ENCODE results near the gene IFITM10. TPM values are rescaled to one million over a fixed set of nuclear protein-coding genes. Genes with fewer than 3 reads are reported as not detected.

Gene IFITM10
- total RNA-seq, 1 experiment from 2014 or later, result 18.0 TPM

GRCh38 chr11:1763336-1763795 lies 13.0 kb upstream of the IFITM10 start:
- ChIA-PET POLR2A (no interaction called here), CTCF (interaction anchor here (0.9 kb wide), 1 partner anchor 70 kb away, joined by 3 read pairs; no protein-coding TSS in a partner anchor)
- no peaks in the 10 kb centered on the region for H3K27me3 ChIP-seq (ENCODE audit: control insufficient read depth, insufficient read depth, low read length)
- ATAC-seq (peak; percentile 32), DNase-seq (ENCODE audit: low read depth, low spot score) (no peak)
- peak overlapping the region; percentile 94 for H3K27ac ChIP-seq (ENCODE audit: low read length)
- H3K4me1 ChIP-seq (ENCODE audit: control insufficient read depth, insufficient read depth, low read length), result peaks cover 70% of the 10 kb centered on the region
- intact Hi-C loops (cut with micrococcal nuclease; ENCODE audit: unreplicated experiment) (loop anchor here (5.0 kb wide), 1 partner anchor 69 kb away; the partner anchor contains the start of gene SYT8), in situ Hi-C loops (cut with HindIII; ENCODE audit: low pct_unique_long_range_greater_than_20kb, low sequenced_read_pairs) (no loop called here)
- TF ChIP-seq POLR2AphosphoS5 (IDR thresholded peaks at IDR 0.05; ENCODE audit: low read depth, low read length), result no peak
- TF ChIP-seq REST (IDR thresholded peaks at IDR 0.05; ENCODE audit: insufficient read depth in 1 of 2, low read depth in 2 of 2, low read length in 1 of 2), result no peak
- H3K9me3 ChIP-seq (ENCODE audit: control insufficient read depth, insufficient read depth, low read depth, low read length), result no peaks in the 10 kb centered on the region
- H3K36me3 ChIP-seq (ENCODE audit: control insufficient read depth, insufficient read depth, low read length), result 0 out of 2 replicates have a peak, but pooled peaks cover 5% of the 10 kb centered on the region
- BruUV-seq (replicated peaks), result no TSS peak
- H3K4me3 ChIP-seq (ENCODE audit: low read depth in 2 of 2, low read length in 2 of 2), result peak overlapping the region; percentile 88 to 90

- no peaks in the 10 kb centered on the region for H3K27me3 ChIP-seq (ENCODE audit: control insufficient read depth, insufficient read depth, low read length)
- TF ChIP-seq SIN3A (IDR thresholded peaks at IDR 0.05; ENCODE audit: borderline replicate concordance, insufficient read depth, low read depth, low read length), result no peak
- TF ChIP-seq TCF7L2 (IDR thresholded peaks at IDR 0.05; ENCODE audit: low read depth, low read length), result no peak
- no peak for TF ChIP-seq REST (IDR thresholded peaks at IDR 0.05; ENCODE audit: insufficient read depth in 1 of 2, low read depth in 2 of 2, low read length in 1 of 2)
- no peak for TF ChIP-seq CTCF (IDR thresholded peaks at IDR 0.05)
- TF ChIP-seq POLR2AphosphoS5 (IDR thresholded peaks at IDR 0.05; ENCODE audit: low read depth, low read length), result no peak
- intact Hi-C loops (cut with micrococcal nuclease; ENCODE audit: unreplicated experiment) (loop anchor here (5.0 kb wide), 1 partner anchor 70 kb away; the partner anchor contains the start of gene SYT8), in situ Hi-C loops (cut with HindIII; ENCODE audit: low pct_unique_long_range_greater_than_20kb, low sequenced_read_pairs) (no loop called here)
- peak overlapping the region; percentile 94 for H3K27ac ChIP-seq (ENCODE audit: low read length)
- peaks cover 72% of the 10 kb centered on the region for H3K4me1 ChIP-seq (ENCODE audit: control insufficient read depth, insufficient read depth, low read length)
- BruUV-seq (replicated peaks), result no TSS peak
- H3K4me3 ChIP-seq (ENCODE audit: low read depth in 2 of 2, low read length in 2 of 2), result peak overlapping the region; percentile 88 to 90
- CTCF ChIA-PET, result interaction anchor here (0.5 to 1.0 kb wide), 3 partner anchors 35 to 119 kb away, joined by 3 to 4 read pairs (median 4); no protein-coding TSS in a partner anchor
- H3K9me3 ChIP-seq (ENCODE audit: control insufficient read depth, insufficient read depth, low read depth, low read length), result no peaks in the 10 kb centered on the region
- H3K36me3 ChIP-seq (ENCODE audit: control insufficient read depth, insufficient read depth, low read length), result 0 out of 2 replicates have a peak, but pooled peaks cover 5% of the 10 kb centered on the region
- no peak for DNase-seq (ENCODE audit: low read depth, low spot score)
- POLR2A ChIA-PET, result interaction anchor here (0.6 kb wide), 1 partner anchor 28 kb away, joined by 3 read pairs; no protein-coding TSS in a partner anchor
- peak; percentile 1; the same call in 1 of the 2 replicates for ATAC-seq
Observed at GRCh38 chr11:1762537-1763302, 12.3 kb upstream of the IFITM10 start.

All from Panc1 (cell line).